HG03520 (cell line): ENCODE measurements around the gene NUP153.

Source experiments
- ATAC-seq: cut with Tn5 transposase; IDR thresholded peaks from one replicate; pipeline ENCODE4 v1.9.1; 2021; ENCODE audit warnings: mild to moderate bottlenecking, moderate library complexity; ENCODE audit not compliant: unreplicated experiment

NUP153 gene

GRCh38 chr6:17577059-17577458, 129.7 kb downstream of the NUP153 start:
- no peak for ATAC-seq

DNA sequence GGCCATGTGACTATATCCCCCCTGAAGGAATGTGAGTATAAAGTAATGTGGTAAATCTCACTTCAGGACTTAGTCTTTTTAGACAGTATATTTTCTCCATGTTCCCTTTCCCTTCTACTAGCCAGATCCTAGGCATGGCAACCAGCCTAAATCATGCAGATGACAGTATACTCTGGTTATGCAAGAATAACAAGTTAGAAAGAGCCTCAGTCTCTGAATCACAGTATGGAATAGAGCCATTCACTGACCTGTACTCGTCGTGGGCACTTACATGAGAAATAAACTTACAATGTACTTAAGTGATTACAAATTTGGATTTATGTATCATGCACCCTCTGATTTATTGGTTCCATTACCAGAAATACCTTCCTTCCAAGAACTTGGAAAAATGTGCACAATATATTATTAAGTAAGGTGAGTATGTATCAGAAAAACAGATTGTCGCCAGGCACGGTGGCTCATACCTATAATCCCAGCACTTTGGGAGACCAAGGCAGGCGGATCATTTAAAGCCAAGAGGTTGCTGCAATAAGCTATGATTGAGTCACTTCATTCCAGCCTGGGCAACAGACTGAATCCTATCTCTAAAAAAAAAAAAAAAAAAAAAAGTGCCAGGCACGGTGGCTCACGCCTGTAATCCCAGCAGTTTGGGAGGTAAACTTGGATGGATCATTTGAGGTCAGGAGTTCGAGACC, 131.7 kb downstream of the NUP153 start:
- no peak for ATAC-seq

DNA sequence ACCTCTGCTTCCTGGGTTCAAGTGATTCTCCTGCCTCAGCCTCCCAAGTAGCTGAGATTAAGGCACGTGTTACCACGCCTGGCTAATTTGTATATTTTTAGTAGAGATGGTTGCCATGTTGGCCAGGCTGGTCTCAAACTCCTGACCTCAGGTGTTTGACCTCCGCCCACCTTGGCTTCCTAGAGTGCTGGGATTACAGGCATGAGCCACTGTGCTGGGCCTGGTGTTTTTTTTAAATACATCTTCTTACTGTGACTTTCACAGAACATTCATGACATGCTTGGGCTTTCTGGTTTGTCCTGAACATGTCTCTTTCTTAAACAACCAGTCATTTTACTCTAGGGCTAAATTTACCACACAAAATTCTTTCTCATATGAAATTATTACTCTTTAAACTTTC, 141.3 kb downstream of the NUP153 start:
- no peak for ATAC-seq
